GM13977 (cell line): ENCODE measurements around the gene ILDR2.

Source experiments
- DNase-seq: peaks from one replicate; pipeline ENCODE4 v3.0.0; 2012; ENCODE audit warnings: low spot score
- CTCF ChIP-seq: IDR thresholded peaks from 2 replicates; pipeline ENCODE4 v1.5.1; 2012; ENCODE audit warnings: mild to moderate bottlenecking, control low read depth; ENCODE audit not compliant: insufficient read depth; ENCODE audit errors: extremely low read depth, missing control alignments
- in situ Hi-C: fragments of 300-500 bp; cut with MboI; formaldehyde crosslinking; loops from one replicate; pipeline ENCODE4 v1.12.0; 2022; ENCODE audit warnings: low sequenced_read_pairs, low pct_unique_long_range_greater_than_20kb, mixed read lengths, inconsistent platforms; ENCODE audit not compliant: unreplicated experiment

ILDR2 gene

DNA sequence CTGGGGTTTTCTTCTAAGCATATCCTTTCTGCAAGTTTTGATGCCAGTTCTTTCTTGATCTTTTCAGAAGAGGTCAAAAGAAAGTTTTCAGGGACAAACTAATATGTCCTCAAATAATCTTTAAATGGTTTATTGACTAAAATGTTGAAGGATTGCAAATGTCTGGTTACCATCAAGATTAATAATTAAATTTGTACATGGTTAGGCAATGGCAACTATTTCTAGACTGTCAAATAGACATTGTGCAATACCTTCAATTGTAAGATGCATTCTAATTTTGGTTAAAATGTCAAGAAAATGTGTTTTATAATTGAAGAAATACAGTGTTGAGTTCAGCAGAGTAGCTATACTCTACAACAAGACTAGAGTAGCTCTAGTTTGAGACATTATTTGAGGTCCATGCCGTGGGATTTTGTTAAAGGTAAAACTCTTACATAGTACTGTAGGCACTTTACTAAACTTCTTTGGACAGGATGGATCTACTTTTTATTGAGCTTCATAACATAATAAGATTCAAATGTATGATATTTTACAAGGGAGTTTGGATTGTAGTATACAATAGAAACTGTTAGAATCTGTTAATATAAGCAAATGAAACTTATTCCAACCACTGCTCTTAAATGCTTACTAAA, 36.3 kb upstream of the ILDR2 start:
- no peak for DNase-seq
- in situ Hi-C loops = no loop called here
- TF ChIP-seq CTCF = no peak

DNA sequence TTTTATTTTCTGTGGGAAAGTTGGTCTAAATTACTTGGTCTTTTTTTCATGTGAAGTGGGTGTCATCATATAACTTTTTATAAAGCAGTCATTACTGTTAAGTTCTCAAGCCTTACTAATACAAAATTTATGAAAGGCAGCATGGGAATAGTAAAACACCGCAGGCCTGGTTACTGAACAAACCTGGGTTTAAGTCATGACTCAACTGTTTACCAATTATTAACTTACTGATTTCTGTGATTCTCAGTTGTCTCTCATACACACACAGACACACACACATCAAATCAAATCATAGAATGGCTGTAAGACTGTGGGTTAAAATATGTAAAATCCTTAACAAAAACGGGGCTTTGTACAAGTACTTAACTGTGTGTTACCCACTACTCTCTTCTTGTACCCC, 28.4 kb upstream of the ILDR2 start:
- DNase-seq = no peak
- in situ Hi-C loops = no loop called here
- no peak for TF ChIP-seq CTCF

GRCh38 chr1:167002354-167002753, 27.0 kb upstream of the ILDR2 start:
- DNase-seq = no peak
- in situ Hi-C loops = no loop called here
- TF ChIP-seq CTCF = no peak

GRCh38 chr1:167000546-167000945, 25.2 kb upstream of the ILDR2 start:
- in situ Hi-C loops = no loop called here
- TF ChIP-seq CTCF = no peak
- no peak for DNase-seq

DNA sequence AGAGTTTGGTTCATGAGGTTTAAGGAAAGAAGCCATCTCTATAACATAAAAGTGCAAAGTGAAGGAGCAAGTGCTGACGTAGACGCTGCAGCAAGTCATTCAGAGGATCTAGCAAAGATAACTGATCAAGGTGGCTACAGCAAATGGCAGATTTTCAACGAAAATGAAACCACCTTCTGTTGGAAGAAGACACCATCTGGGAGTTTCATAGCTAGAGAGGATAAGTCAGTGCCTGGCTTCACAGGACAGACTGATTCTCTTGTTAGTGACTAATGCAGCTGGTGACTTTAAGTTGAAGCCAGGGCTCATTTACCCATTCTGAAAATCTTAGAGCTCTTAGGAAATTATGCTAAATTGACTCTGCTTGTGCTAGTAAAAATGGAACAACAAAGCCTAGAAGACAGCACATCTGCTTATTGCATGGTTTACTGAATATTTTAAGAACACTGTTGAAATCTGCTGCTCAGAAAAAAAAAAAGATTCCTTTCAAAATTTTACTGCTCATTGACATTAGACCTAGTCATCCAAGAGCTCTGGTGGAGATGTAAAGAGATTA, 24.2 kb upstream of the ILDR2 start:
- in situ Hi-C loops = no loop called here
- DNase-seq = no peak
- TF ChIP-seq CTCF = no peak

DNA sequence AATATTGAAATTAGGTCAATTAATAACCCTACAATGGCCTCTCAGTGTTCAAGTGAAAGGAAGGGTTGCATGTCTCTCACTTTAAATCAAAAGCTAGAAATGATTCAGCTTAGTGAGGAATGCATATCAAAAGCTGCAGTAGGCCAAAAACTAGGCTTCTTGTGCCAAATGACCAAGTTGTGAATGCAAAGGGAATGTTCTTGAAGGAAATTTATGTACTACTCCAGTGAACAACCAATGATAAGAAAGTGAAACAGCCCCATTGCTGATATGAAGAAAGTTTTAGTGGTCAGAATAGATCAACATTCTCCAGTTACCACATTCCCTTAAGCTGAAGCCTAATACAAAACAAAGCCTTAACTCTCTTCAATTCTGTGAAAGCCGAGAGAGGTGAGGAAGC, 23.7 kb upstream of the ILDR2 start:
- no peak for DNase-seq
- no peak for TF ChIP-seq CTCF
- in situ Hi-C loops = no loop called here
